Measurements from ENCODE around the gene OTOG. TPM values are rescaled to one million over a fixed set of nuclear protein-coding genes. Genes with fewer than 3 reads are reported as not detected.

OTOG gene
- total RNA-seq, 1 experiment from 2014 or later: 0.35 TPM

GRCh38 chr11:17630936-17631335 is 83.9 kb downstream of the OTOG start:
- no peak overlapping the region for H3K27ac ChIP-seq (ENCODE audit: insufficient read length, low read depth, low read length)
- no peak for DNase-seq
- no CpG with 5 or more reads among the region's 2 CpGs for WGBS (ENCODE audit: extremely low coverage, insufficient read length, low lambda C conversion rate)

More at GRCh38 chr11:17630936-17631335, 83.9 kb downstream of the OTOG start:
- Histone ChIP-seq H3K79me1 (ENCODE audit: insufficient read depth, low read depth, low read length, poor library complexity, severe bottlenecking) (no peaks in the 10 kb centered on the region), H2BK5ac (ENCODE audit: insufficient read length, low read length) (no peak overlapping the region), H2AFZ (ENCODE audit: low read length) (no peak overlapping the region), H3K4me2 (ENCODE audit: insufficient read depth, insufficient read length, low read length) (no peak overlapping the region), H3K14ac (ENCODE audit: insufficient read depth, low read length) (no peak overlapping the region), H3K4ac (ENCODE audit: low read depth, low read length) (no peak overlapping the region), H3K18ac (ENCODE audit: insufficient read length, low read depth, low read length) (no peak overlapping the region), H3K9me3 (ENCODE audit: control insufficient read depth, low read depth, low read length) (no peaks in the 10 kb centered on the region), H4K91ac (ENCODE audit: insufficient read length, low read depth, low read length) (no peak overlapping the region), H4K20me1 (ENCODE audit: control insufficient read depth, insufficient read depth, insufficient read length) (no peaks in the 10 kb centered on the region), H3T11ph (ENCODE audit: low read length) (no peak overlapping the region), H4K5ac (ENCODE audit: insufficient read length, low read depth, low read length) (no peak overlapping the region), H4K8ac (replicated peaks; ENCODE audit: insufficient read length, low read depth, low read length) (no peak overlapping the region), H3K23ac (ENCODE audit: insufficient read length, low read depth, low read length) (no peak overlapping the region), H2BK12ac (ENCODE audit: insufficient read length, low read depth, low read length) (no peak overlapping the region), H2BK15ac (ENCODE audit: low read depth, low read length) (no peak overlapping the region), H2BK120ac (ENCODE audit: low read depth, low read length, poor library complexity, severe bottlenecking) (no peak overlapping the region), H3K9ac (ENCODE audit: extremely low read depth, insufficient read length, low read length) (no peak overlapping the region), H3K27me3 (ENCODE audit: insufficient read depth, low read length) (no peaks in the 10 kb centered on the region), H2AK5ac (ENCODE audit: insufficient read length, low read length) (no peak overlapping the region), H2BK20ac (ENCODE audit: low read depth, low read length, poor library complexity, severe bottlenecking) (no peak overlapping the region), H3K4me1 (ENCODE audit: insufficient read depth, low read length) (no peaks in the 10 kb centered on the region), H3K79me2 (ENCODE audit: insufficient read depth, low read length) (no peaks in the 10 kb centered on the region), H3K23me2 (ENCODE audit: insufficient read length, low read depth, low read length, poor library complexity, severe bottlenecking) (no peaks in the 10 kb centered on the region), H3K56ac (ENCODE audit: insufficient read length, low read depth, low read length) (no peak overlapping the region)
- Mint-ChIP-seq H3K36me3 (ENCODE audit: insufficient read depth in 1 of 3, low read depth in 3 of 3) (no peaks in the 10 kb centered on the region), H3K27ac (no peak overlapping the region), H3K27me3 (ENCODE audit: low read depth) (peaks cover 34% of the 10 kb centered on the region), H3K4me1 (peaks cover 0 to 5% of the 10 kb centered on the region in 2 experiments; a peak in 2 of 4 replicates), H3K9me3 (no peaks in the 10 kb centered on the region), H3K4me3 (no peak overlapping the region)
- TF ChIP-seq CTCF (conservative IDR thresholded peaks at IDR 0.05): no peak
